ENCODE results near the gene AGTRAP. TPM values are rescaled to one million over a fixed set of nuclear protein-coding genes. Genes with fewer than 3 reads are reported as not detected.
A peak's percentile ranks its signal among the peaks of the same experiment; 100 is the strongest.

The AGTRAP gene
- total RNA-seq, 4 donors from 2014 or later: 4.1 to 34.7 (median 31.2) TPM

DNA sequence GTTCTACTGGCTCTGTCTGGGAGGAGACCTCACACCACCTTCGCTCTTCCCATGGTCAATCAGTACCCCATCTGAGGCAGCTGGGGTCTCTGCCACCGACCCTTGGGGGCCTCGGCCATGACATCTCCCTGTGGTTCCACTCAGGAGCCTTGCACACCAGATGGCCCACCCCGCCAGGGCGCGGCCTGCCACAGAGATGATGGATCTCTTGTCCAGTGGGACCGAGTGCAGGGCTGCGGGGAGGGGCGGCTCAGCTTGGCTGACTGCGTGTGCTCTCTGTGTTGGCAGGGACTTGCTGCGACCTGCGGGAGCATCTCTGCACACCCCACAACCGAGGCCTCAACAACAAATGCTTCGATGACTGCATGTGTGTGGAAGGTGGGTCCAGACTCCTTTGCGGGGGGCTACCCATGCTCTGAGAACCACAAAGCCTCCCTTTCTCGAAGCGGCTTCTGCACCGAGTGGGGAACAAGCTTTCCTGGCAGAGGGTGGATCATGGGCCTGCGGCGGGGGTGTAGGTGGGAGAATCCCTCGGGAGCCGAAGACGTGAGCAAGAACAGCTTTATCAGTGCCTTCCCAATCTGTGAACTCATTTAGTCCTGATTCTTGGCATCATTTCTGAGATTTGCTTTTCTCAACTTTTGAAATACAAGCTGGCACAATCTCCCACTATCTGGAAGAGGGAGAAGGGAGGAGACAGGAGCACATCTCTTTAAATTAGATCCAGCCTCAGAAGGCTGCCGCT, 20.9 kb upstream of the AGTRAP start:
- intact Hi-C loops (cut with DNase I; ENCODE audit: low total_unique reads): loop anchor here (10.0 kb wide), 1 partner anchor 50 kb away; the partner anchor contains the start of gene FBXO6
- TF ChIP-seq, protein P1, sequence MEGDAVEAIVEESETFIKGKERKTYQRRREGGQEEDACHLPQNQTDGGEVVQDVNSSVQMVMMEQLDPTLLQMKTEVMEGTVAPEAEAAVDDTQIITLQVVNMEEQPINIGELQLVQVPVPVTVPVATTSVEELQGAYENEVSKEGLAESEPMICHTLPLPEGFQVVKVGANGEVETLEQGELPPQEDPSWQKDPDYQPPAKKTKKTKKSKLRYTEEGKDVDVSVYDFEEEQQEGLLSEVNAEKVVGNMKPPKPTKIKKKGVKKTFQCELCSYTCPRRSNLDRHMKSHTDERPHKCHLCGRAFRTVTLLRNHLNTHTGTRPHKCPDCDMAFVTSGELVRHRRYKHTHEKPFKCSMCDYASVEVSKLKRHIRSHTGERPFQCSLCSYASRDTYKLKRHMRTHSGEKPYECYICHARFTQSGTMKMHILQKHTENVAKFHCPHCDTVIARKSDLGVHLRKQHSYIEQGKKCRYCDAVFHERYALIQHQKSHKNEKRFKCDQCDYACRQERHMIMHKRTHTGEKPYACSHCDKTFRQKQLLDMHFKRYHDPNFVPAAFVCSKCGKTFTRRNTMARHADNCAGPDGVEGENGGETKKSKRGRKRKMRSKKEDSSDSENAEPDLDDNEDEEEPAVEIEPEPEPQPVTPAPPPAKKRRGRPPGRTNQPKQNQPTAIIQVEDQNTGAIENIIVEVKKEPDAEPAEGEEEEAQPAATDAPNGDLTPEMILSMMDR (IDR thresholded peaks at IDR 0.05): no peak
- no peak for TF ChIP-seq POLR2A (IDR thresholded peaks at IDR 0.05)

DNA sequence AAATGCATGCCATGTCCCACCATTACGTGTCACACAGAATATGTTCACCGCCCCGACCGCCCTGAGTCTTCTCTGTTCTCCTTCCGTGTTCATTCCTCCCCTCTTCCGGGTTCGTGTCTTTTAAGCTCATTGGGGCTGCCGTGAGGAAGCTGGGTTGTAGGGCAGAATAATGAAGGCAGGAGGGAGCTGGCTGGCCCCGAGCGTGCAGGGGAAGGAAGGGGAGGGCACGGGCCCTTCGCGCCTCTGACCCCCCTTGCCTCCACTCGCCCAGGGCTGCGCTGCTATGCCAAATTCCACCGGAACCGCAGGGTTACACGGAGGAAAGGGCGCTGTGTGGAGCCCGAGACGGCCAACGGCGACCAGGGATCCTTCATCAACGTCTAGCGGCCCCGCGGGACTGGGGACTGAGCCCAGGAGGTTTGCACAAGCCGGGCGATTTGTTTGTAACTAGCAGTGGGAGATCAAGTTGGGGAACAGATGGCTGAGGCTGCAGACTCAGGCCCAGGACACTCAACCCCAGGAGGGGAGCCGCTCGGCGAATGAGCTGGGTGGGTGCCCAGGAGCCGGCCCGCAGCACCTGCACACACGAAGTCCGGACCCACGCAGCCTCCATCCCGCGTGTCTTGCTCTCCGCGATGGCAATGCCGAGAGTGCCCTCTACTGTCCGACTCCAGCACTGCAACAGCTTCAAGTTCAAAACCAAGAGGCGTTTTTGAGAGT, 16.5 kb upstream of the AGTRAP start:
- H3K27ac ChIP-seq: no peak overlapping the region
- peak; percentile 81 to 82 for DNase-seq
- H3K27me3 ChIP-seq: no peaks in the 10 kb centered on the region
- intact Hi-C loops (cut with DNase I; ENCODE audit: low total_unique reads): loop anchor here (10.0 kb wide), 1 partner anchor 55 kb away; the partner anchor contains the start of gene FBXO6
- H3K4me3 ChIP-seq: peak overlapping the region; percentile 23 to 28
- TF ChIP-seq, protein P1 (IDR thresholded peaks at IDR 0.05): peak; percentile 90 to 95 (median 92)
- TF ChIP-seq POLR2A (IDR thresholded peaks at IDR 0.05): no peak
- H3K4me1 ChIP-seq: no peaks in the 10 kb centered on the region
- no peaks in the 10 kb centered on the region for H3K9me3 ChIP-seq
- H3K36me3 ChIP-seq: no peaks in the 10 kb centered on the region

More for the DNA sequence above, 20.9 kb upstream of the AGTRAP start:
- no peak for DNase-seq
- H3K9me3 ChIP-seq: no peaks in the 10 kb centered on the region
- no peaks in the 10 kb centered on the region for H3K36me3 ChIP-seq
- no peaks in the 10 kb centered on the region for H3K4me1 ChIP-seq
- H3K4me3 ChIP-seq: no peak overlapping the region
- no peaks in the 10 kb centered on the region for H3K27me3 ChIP-seq
- no peak overlapping the region for H3K27ac ChIP-seq

DNA sequence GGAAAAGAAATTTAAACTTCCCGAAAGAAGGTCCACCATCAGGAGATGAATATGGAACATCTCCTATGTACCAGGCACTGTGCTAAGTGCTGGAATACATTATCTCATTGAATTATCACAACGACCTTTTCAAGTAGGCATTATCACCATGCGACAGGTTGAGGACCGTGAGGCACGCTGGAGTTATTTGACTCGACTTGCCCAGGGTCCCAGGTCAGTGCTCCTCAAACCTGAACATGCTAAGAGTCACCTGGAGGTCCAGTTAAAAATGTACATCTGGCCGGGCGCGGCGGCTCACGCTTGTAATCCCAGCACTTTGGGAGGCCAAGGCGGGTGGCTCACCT, 15.9 kb upstream of the AGTRAP start:
- H3K4me3 ChIP-seq: no peak overlapping the region
- H3K4me1 ChIP-seq: no peaks in the 10 kb centered on the region
- no peaks in the 10 kb centered on the region for H3K9me3 ChIP-seq
- intact Hi-C loops (cut with DNase I; ENCODE audit: low total_unique reads): no loop called here
- TF ChIP-seq, protein P1 (IDR thresholded peaks at IDR 0.05): no peak
- no peak for TF ChIP-seq POLR2A (IDR thresholded peaks at IDR 0.05)
- no peaks in the 10 kb centered on the region for H3K27me3 ChIP-seq
- DNase-seq: no peak
- no peaks in the 10 kb centered on the region for H3K36me3 ChIP-seq
- H3K27ac ChIP-seq: no peak overlapping the region

DNA sequence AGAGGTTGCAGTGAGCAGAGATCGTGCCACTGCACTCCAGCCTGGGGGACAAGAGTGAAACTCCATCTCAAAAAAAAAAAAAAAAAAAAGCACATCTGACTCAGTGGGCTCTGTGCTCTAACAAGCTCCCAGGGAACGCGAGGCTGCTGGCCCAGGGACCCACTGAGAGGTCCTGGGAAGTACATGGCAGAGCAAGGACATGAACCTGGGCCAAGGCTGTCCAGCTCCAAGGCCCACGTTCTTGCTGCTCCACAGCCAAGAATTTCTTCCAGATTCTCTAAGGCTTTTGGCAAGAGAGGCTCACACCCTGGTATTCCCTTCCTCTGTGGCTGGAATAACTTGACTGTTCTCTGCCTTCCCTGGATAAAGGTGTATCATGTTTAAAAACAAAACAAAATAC, 15.4 kb upstream of the AGTRAP start:
- Histone ChIP-seq H3K36me3 (no peaks in the 10 kb centered on the region), H3K27ac (no peak overlapping the region), H3K4me1 (no peaks in the 10 kb centered on the region), H3K27me3 (no peaks in the 10 kb centered on the region), H3K4me3 (no peak overlapping the region), H3K9me3 (no peaks in the 10 kb centered on the region)
- no peak for TF ChIP-seq POLR2A (IDR thresholded peaks at IDR 0.05)
- TF ChIP-seq, protein P1 (IDR thresholded peaks at IDR 0.05): no peak
- intact Hi-C loops (cut with DNase I; ENCODE audit: low total_unique reads): no loop called here
- no peak for DNase-seq

DNA sequence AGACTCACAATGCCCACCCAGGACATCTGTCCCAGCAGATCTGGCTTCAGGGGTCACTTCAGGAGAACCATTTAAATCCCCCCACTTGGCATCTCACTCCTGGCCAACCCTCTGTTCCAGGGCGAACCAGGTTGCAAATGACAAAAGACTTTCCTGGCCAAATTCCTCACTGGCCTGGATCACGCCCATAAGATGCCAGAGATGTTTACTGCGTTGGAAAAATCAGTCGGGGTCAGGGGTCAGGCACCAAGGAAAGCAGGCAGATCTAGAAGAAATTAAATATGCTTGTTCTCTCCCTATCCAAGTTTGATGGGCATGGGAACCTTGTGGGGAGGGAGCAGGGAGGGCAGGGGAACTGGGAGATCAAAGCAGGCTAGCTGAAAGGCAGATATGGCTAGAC, 14.6 kb upstream of the AGTRAP start:
- Histone ChIP-seq H3K9me3 (no peaks in the 10 kb centered on the region), H3K36me3 (no peaks in the 10 kb centered on the region), H3K4me1 (no peaks in the 10 kb centered on the region), H3K27ac (no peak overlapping the region), H3K4me3 (no peak overlapping the region), H3K27me3 (no peaks in the 10 kb centered on the region)
- TF ChIP-seq POLR2A (IDR thresholded peaks at IDR 0.05): no peak
- TF ChIP-seq, protein P1 (IDR thresholded peaks at IDR 0.05): no peak
- intact Hi-C loops (cut with DNase I; ENCODE audit: low total_unique reads): no loop called here
- no peak for DNase-seq

Measured in uterus (tissue), 4 donors.